ENCODE measurements around the gene COL4A1. TPM values are rescaled to one million over a fixed set of nuclear protein-coding genes. Genes with fewer than 3 reads are reported as not detected.
A peak's percentile ranks its signal among the peaks of the same experiment; 100 is the strongest.

The COL4A1 gene
- total RNA-seq, 1 donor from 2014 or later = 5,210 TPM

DNA sequence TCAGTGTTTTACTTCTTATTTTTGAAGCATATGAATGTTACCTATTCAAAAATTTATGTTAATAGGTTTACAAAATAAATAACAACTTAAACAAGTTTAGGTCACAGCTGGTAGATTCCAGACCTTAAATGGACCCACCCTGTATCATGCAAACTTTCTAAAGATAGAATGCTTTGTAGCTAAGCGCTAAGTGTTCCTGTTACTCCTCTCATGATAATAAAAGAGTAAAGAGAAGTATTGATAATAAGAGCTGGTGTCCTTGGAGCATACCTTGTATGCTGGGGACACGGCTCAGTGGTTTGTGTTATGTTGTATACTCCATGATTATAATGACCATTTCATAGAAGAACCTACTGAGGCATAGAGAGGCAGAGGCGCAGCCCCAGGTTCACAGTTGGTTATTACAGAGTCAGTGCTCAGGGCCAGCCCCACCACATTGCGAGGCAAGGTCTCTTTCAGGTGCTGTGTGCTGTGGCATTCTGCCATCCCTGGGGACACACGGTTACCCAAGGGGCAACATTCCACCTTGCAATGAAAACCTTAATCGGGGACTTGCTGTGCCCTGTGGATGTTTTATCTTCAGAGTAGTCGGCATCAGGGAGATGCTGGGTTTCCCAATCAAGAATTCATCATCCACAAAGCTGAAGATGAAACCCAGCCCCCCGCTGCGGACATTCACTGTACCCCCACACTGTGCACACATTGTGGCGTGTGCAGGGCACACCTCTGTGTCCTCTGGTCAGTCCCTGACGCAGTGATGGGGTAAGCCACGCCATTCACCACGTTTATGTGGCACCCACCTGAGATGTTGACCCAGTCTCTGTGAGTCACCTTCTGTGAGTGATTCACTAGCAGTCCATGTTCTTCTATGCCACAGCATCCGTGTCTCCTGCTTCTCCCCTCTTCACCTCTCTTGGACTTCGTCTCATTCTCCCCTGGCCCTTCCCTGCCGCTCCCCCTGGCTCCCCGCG is 186.7 kb downstream of the COL4A1 start:
- Mint-ChIP-seq H3K36me3 (ENCODE audit: low read depth) (no peaks in the 10 kb centered on the region), H3K27ac (ENCODE audit: unreplicated experiment) (no peak overlapping the region)
- DNase-seq (ENCODE audit: low spot score) = no peak

DNA sequence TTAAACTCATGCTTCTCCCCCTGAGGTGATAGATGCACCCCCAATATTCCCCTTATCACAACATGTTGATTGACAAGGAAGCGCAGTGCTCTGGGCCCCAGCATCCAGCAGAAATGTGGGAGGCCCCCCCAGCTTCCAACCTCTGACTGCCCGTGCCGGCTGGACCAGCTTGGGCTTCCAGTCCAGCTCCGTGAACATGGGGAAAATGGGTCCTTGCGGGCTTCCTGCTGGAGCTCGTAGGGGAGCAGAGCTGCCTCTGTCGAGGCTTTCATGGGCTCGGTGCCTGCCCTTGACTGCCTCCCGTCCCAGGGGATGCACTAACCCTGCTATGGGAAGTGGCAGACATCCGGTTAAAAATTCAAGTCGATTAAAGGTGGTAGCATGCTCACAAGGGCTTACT is 188.9 kb downstream of the COL4A1 start:
- no peaks in the 10 kb centered on the region for H3K27me3 Mint-ChIP-seq (ENCODE audit: low read depth)
- H3K9me3 Mint-ChIP-seq (ENCODE audit: low read depth) = no peaks in the 10 kb centered on the region
- DNase-seq (ENCODE audit: low spot score) = no peak
- no peak overlapping the region for H3K4me3 Mint-ChIP-seq (ENCODE audit: unreplicated experiment)
- H3K27ac Mint-ChIP-seq (ENCODE audit: unreplicated experiment) = no peak overlapping the region
- peaks cover 29% of the 10 kb centered on the region for H3K4me1 Mint-ChIP-seq (ENCODE audit: low read depth)
- no peaks in the 10 kb centered on the region for H3K36me3 Mint-ChIP-seq (ENCODE audit: low read depth)
- TF ChIP-seq, protein P1, sequence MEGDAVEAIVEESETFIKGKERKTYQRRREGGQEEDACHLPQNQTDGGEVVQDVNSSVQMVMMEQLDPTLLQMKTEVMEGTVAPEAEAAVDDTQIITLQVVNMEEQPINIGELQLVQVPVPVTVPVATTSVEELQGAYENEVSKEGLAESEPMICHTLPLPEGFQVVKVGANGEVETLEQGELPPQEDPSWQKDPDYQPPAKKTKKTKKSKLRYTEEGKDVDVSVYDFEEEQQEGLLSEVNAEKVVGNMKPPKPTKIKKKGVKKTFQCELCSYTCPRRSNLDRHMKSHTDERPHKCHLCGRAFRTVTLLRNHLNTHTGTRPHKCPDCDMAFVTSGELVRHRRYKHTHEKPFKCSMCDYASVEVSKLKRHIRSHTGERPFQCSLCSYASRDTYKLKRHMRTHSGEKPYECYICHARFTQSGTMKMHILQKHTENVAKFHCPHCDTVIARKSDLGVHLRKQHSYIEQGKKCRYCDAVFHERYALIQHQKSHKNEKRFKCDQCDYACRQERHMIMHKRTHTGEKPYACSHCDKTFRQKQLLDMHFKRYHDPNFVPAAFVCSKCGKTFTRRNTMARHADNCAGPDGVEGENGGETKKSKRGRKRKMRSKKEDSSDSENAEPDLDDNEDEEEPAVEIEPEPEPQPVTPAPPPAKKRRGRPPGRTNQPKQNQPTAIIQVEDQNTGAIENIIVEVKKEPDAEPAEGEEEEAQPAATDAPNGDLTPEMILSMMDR (IDR thresholded peaks at IDR 0.05) = no peak

More for the DNA sequence above, 186.7 kb downstream of the COL4A1 start:
- no peaks in the 10 kb centered on the region for H3K27me3 Mint-ChIP-seq (ENCODE audit: low read depth)
- TF ChIP-seq, protein P1 (IDR thresholded peaks at IDR 0.05) = no peak
- no peak overlapping the region for H3K4me3 Mint-ChIP-seq (ENCODE audit: unreplicated experiment)
- H3K9me3 Mint-ChIP-seq (ENCODE audit: low read depth) = no peaks in the 10 kb centered on the region
- H3K4me1 Mint-ChIP-seq (ENCODE audit: low read depth) = peaks cover 29% of the 10 kb centered on the region

DNA sequence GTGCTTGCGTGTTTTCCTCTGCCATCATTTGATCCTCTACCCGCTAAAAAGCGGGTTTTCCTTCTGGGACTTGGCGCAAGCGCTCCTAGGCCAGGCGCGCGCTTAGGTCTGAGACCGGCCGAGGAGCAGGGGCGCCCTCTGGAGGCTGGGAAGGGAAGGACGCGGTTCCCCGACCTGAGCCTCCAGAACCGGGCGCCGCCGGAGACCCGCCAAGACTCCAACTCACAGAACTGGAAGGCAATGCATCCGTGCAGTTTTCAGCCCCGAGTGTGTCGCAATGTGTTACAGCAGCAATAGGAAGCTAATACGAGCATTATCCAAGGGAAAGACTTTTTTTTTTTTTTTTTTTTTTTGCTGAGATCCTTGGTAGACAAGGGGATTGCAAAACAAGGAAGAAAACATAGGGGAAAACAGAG is 190.9 kb downstream of the COL4A1 start:
- Mint-ChIP-seq H3K4me1 (ENCODE audit: low read depth) (peaks cover 19% of the 10 kb centered on the region), H3K27ac (ENCODE audit: unreplicated experiment) (no peak overlapping the region), H3K4me3 (ENCODE audit: unreplicated experiment) (peak overlapping the region; percentile 64), H3K9me3 (ENCODE audit: low read depth) (no peaks in the 10 kb centered on the region), H3K27me3 (ENCODE audit: low read depth) (no peaks in the 10 kb centered on the region), H3K36me3 (ENCODE audit: low read depth) (no peaks in the 10 kb centered on the region)
- TF ChIP-seq, protein P1 (IDR thresholded peaks at IDR 0.05) = peak; percentile 91
- DNase-seq (ENCODE audit: low spot score) = no peak

DNA sequence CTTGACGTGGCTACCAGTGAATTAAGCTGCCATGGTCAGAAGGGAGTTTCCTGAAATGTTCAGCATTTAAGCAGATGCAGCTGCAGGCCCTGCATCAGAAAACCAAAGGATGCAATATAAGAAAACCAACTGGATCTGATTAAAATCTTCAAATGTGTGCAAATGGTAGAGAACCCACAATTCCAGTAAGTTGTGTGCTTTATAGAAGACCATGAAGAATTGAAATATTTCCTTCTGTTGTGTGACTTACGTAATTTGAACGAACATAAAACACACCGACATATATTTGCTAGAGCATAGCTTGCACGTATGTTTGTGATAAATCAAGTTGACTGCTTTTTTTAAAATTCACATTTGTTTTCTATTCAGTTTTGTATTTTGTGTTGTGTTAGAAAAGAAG is 191.4 kb downstream of the COL4A1 start:
- no peak overlapping the region for H3K27ac Mint-ChIP-seq (ENCODE audit: unreplicated experiment)
- no peak overlapping the region for H3K4me3 Mint-ChIP-seq (ENCODE audit: unreplicated experiment)
- H3K27me3 Mint-ChIP-seq (ENCODE audit: low read depth) = no peaks in the 10 kb centered on the region
- no peaks in the 10 kb centered on the region for H3K9me3 Mint-ChIP-seq (ENCODE audit: low read depth)
- DNase-seq (ENCODE audit: low spot score) = no peak
- H3K36me3 Mint-ChIP-seq (ENCODE audit: low read depth) = no peaks in the 10 kb centered on the region
- TF ChIP-seq, protein P1 (IDR thresholded peaks at IDR 0.05) = no peak
- H3K4me1 Mint-ChIP-seq (ENCODE audit: low read depth) = peaks cover 16% of the 10 kb centered on the region

DNA sequence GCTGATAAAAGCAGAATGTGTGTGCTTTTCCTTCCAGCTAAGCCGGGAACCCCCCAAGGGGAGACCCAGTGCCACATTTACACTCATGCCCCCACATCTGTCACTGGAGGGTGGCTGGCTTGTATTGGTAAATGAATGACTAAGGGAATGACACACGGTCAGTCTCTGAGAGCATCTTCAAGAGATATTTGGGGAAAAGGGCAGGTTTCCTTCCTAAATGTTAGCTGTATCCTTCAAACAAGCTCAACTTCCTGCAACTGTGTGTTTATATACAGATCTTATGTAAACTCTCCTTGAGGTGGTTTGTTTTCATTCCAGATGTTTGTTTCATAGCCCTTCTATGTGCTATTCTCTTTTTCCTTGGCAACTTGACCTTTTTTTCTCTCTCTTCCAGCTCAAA is 192.6 kb downstream of the COL4A1 start:
- H3K4me3 Mint-ChIP-seq (ENCODE audit: unreplicated experiment) = no peak overlapping the region
- H3K4me1 Mint-ChIP-seq (ENCODE audit: low read depth) = peaks cover 25% of the 10 kb centered on the region
- no peak overlapping the region for H3K27ac Mint-ChIP-seq (ENCODE audit: unreplicated experiment)
- no peaks in the 10 kb centered on the region for H3K27me3 Mint-ChIP-seq (ENCODE audit: low read depth)
- H3K36me3 Mint-ChIP-seq (ENCODE audit: low read depth) = no peaks in the 10 kb centered on the region
- H3K9me3 Mint-ChIP-seq (ENCODE audit: low read depth) = no peaks in the 10 kb centered on the region
- TF ChIP-seq, protein P1 (IDR thresholded peaks at IDR 0.05) = no peak
- DNase-seq (ENCODE audit: low spot score) = no peak

All from chondrocyte (in vitro differentiated cells).